GM21825 (cell line): ENCODE results near the gene FNBP1L.

Experiments
- ATAC-seq: cut with Tn5 transposase; IDR thresholded peaks from one replicate; pipeline ENCODE4 v1.9.1; 2021; ENCODE audit warnings: mild to moderate bottlenecking, moderate library complexity; ENCODE audit not compliant: unreplicated experiment

Gene FNBP1L

GRCh38 chr1:93567255-93567918, 119.5 kb downstream of the FNBP1L start:
- no peak for ATAC-seq

DNA sequence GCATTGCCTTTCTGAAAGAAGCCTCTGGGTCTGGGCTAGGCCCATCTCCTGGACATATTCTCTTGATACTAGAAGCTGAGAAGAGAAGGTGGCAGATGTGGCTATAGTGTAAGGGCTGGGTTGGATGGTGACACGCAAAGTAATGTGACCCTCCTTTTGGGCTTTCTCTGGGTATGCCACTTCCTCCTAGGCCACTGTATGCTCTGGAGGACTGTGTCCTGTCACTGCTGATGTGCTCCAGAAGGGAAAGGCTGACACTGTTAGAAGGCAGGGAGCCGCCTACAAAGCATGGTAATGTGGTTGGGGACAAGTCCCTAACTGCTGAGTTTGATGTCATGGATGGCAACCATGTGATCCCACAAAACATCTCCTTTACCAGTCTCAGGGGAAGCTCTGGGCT, 121.6 kb downstream of the FNBP1L start:
- ATAC-seq = no peak

DNA sequence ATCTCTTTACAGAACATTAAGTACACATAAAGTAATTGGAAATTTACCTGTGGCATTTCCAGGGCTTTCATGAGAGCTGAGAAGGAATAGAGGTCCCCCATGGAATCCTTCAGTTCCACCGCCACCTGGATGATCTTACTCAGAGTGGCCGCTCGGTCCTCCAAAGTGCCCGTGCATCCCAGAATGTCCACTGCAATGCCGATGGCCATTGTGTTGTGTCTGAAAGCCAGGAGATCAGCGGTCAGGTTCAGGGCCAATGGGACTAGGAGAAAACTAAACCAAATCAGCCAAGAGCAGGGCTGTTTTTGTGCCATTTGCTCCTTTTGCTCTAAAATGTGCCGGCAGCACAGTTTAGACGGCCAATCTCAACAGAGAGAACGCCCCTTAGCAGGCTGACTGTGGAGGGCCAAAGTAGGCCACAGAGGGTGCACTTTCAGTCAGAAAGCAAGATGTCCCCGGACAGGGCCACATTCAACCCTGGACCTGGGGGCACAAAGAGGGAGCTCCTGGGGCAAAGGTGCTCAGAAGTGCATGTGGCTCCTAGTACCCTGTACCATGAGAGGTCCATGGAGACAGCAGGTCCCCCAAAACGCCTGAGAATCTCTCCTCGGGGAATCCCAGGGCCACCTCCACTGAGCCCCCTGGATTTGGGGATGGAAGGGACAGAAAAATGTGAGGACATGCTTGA, 123.8 kb downstream of the FNBP1L start:
- no peak for ATAC-seq

DNA sequence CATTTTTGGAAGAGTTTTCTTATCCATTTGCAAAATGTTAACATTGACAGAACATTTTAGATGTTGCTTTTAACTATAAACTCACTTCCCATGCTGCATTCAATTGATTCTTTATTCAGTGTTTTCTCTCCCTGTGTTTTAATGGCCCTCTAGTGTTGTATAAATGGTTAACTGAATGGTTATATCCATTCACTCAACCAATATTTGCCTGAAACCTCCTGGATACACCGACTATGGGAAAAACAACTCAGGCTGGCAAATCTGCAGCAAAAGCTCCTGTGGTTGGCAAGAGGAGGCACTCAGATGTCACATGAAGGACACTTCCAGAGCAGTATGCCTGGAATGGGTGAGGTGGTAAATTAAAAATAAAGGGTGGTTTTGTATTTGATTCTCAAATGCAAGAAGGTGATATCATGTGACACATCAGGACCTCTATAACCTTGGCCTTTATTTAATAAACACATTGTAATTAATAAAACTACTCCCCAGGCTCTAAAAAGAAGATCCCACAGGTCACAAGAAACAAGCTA, 126.1 kb downstream of the FNBP1L start:
- no peak for ATAC-seq

- no peak for ATAC-seq
These were observed 126.6 kb downstream of the FNBP1L start for GRCh38 chr1:93574511-93574910.

- ATAC-seq = no peak
These were observed 127.1 kb downstream of the FNBP1L start for GRCh38 chr1:93574991-93575390.

DNA sequence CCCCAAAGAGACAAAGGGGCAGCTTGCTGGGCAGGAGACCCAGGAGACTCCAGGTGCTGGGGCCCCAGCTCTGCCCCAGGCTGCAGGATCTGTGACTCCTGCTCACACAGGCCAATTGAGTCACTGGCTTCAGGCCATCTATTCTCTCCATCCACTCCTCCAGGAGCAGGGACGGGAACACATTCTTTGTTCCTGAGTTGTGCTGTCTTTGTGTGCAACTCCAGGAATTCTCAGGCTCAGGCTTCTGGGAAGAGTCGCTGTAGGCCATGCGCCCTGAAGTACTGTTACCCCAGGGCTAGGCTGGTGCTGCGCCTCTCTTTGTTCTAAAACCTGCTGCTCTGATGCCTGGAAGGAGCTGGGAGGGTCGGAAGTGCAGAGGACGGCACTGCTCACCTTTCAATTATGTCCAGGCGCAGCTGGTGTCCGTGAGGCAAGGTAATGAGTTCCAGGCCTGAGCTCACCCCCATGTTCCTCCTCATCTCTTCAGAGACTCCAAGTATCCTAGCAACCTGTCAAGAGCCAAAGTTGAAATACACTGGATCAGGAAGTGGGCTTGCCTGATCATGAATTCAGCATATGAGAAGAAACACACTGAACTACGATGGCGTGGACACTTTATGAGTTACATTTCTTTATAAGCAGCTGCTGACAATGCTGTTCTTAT, 127.8 kb downstream of the FNBP1L start:
- no peak for ATAC-seq

DNA sequence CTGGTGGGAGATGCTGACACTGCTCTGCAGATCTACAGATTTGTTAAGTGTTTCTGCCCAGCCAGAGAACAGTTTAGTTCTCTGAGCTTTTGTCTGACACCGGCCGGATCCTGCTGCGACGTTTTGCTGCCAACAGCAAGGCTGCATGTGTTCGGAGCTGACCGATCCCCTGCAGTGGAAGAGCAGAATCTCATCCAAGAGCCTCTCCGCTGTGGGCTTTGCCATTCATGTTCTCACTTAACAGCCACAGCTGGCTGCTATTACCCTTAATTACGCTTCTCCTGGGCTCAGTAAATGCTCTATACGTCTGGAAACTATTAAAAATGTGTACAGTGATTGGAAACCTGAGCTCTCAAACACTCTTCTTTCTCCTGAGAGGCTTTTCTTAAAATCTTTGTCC, 128.4 kb downstream of the FNBP1L start:
- no peak for ATAC-seq

DNA sequence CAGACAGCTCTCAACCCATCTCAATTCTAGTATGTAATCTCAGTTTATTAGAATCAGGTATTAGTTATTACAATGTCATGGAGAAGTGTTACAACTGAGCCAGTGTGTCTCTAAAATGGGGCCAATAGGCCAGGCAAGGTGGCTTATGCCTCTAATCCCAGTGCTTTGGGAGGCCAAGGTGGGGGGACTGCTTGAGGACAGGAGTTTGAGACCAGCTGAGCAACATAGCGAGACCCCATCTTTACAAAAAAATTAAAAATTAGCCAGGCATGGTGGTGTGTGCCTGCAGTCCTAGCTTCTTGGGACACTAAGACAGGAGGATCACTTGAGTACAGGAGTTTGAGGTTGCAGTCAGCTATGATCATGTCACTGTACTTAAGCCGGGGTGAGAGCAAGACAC, 128.8 kb downstream of the FNBP1L start:
- no peak for ATAC-seq

DNA sequence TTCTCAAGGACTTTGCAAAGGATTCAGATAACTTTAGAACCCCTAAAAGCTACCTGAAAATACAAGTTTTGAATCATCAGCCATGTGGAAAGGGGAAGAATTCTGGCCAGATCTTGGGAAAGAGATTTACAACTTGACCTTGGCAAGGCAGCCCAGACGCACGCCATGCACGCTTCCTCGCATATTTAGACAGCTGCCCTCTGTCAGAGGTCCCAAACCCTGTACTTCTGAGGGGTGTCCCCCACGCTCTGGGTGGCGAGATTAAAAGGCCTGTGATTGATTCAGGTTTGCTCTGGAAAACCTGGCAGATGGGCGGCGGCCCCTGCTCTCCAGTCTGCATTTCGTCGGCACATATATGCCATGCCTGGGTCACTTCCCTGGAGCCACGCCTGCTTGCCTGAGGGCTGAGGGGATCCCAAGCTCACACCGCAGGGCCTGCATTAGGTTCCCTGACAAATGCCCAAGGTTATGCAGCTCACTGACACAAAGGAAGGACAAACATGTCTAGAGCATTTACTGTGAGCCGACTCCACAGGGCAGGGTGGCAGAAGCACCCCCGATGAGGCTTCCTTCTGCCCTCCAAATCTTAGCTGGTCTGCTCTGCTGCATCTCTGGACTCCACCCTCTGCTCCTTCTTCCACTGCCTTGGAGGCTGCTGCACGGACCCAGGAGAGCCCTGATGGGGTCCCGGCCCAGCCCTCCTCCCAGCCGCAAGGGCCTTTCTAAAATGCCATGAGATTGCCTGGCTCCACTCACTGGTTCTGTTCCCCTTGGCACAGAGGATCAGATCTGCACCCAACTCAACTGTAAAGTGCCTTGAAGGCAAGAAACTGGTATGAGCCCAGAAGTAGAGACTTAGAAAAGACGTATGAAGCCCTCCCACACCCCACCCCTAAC, 129.9 kb downstream of the FNBP1L start:
- no peak for ATAC-seq

DNA sequence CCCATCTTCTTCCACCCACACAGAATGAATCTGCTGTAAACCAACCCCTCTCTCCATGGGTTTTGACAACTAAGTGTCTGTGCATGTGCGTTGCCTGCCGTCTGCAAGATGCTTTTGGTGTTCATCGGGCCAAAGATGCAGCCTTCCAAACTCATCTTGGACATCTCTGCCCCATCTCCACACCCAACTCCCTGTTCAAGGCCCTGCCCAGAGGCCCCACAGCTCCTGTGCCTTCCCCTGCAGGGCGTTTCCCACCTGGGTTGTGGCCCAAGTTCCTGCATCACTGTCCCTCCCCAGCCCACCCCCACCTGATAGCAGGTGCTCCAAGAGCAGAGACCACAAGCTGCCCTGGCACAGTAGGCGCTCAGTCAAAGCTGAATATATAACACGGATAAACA, 130.5 kb downstream of the FNBP1L start:
- no peak for ATAC-seq

- ATAC-seq = no peak
These were observed 131.2 kb downstream of the FNBP1L start for GRCh38 chr1:93578911-93579825.

GRCh38 chr1:93579891-93580290, 132.0 kb downstream of the FNBP1L start:
- ATAC-seq = no peak

DNA sequence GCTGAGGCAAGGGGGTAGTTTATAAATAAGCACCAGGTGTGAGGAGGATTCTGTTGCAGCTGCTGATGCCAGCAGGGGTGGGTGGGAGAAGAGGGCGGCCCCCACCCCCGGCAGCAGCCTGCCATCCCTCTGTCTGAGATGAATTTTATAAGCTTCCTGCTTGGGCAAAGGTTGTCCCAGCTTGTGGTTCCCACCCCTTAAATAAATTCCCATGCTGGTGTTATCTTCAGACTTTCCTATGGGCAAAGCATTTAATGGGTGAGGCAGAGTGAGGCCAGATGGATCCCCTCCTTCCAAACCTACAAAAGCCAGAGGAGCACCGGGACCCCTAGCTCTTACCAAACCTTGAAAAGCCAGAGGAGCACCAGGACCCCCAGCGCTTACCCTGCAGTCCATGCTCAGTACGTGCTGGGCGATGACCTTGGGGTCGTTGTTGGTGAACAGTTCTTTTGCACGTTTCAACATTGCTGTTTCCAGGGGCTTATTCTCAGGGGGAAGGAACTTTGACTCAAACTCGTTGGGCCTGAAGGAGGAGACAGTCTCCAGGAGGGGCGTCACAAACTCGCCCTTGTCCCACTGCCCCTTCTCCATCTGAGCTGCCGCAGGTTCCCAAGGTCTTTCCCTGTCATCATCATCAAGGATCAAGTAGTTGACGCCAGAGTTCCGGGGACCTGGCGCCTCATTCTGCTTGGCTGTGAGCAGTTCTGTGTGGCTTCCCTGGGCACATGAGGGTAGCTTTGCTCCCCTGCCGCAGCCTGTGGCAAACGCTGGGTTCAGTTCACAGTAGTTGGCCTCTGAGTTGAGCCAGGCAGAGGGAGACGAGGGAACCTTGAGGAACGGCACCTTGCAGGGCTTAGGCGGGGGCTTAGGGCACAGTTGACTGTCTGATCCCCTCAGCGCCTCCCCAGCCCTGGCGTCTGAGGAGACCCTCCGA, 134.3 kb downstream of the FNBP1L start:
- ATAC-seq = no peak

DNA sequence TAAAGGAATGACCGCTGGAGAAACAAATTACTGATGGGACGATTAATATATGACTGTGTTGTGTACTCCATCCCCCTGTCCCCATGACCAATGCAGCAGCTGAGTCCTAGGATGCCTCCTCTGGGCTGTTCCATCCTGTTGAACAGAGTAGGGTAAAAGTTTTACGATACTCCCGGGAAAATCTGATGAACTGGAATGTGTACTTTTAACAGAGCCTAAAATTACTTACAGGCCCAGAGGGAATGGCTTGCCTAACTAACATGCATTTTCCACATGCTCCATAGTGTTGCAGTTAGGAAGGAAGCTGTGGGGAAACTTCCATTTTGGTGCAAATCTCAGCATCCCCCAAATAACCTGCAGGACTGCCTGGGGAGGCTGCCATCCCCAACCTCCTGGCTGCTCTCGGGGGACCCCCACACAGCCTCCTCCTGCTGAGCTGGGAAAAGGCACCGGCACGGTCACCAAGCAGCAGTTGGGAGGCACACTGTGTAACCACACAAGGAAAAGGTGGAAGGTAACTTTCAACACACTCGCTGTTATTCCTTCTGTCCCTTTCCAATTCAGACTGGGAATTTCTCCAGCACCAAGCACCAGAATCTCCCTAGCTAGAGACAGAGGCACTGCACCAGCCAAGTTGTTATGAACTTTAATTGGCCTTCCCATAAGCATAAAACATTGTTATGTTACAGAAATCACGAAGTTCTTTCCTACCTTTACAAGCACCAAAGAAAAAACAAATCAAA, 136.5 kb downstream of the FNBP1L start:
- ATAC-seq = no peak

- no peak for ATAC-seq
These were observed 137.4 kb downstream of the FNBP1L start for GRCh38 chr1:93585059-93585966.

GRCh38 chr1:93587354-93587753, 139.4 kb downstream of the FNBP1L start:
- no peak for ATAC-seq
